Activated naive CD8-positive, alpha-beta T cell treated with anti-CD3 and anti-CD28 coated beads, Interleukin-2, amount 50 U/mL, for 24 hours (primary cell): ENCODE measurements around the gene EXOC6.
A peak's percentile ranks its signal among the peaks of the same experiment; 100 is the strongest.

Experiments
- ATAC-seq: fragments of 150-1000 bp; cut with Tn5 transposase; one replicate; pipeline ENCODE4 v1.10.0; 2021
- DNase-seq: peaks from one replicate; pipeline ENCODE4 v3.0.0; 2021
- H3K27ac Mint-ChIP-seq: one replicate; pipeline ENCODE4 v1.8.0; 2021; ENCODE audit warnings: mild to moderate bottlenecking, mixed read lengths
- H3K27me3 Mint-ChIP-seq: one replicate; pipeline ENCODE4 v1.8.0; 2021; ENCODE audit warnings: mixed read lengths
- H3K36me3 Mint-ChIP-seq: one replicate; pipeline ENCODE4 v1.8.0; 2021; ENCODE audit warnings: low read depth, mixed read lengths
- H3K4me1 Mint-ChIP-seq: one replicate; pipeline ENCODE4 v1.8.0; 2021; ENCODE audit warnings: mixed read lengths
- H3K4me3 Mint-ChIP-seq: one replicate; pipeline ENCODE4 v1.8.0; 2021; ENCODE audit warnings: mild to moderate bottlenecking, moderate library complexity, mixed read lengths
- H3K9me3 Mint-ChIP-seq: one replicate; pipeline ENCODE4 v1.8.0; 2021; ENCODE audit warnings: mixed read lengths

Gene EXOC6

DNA sequence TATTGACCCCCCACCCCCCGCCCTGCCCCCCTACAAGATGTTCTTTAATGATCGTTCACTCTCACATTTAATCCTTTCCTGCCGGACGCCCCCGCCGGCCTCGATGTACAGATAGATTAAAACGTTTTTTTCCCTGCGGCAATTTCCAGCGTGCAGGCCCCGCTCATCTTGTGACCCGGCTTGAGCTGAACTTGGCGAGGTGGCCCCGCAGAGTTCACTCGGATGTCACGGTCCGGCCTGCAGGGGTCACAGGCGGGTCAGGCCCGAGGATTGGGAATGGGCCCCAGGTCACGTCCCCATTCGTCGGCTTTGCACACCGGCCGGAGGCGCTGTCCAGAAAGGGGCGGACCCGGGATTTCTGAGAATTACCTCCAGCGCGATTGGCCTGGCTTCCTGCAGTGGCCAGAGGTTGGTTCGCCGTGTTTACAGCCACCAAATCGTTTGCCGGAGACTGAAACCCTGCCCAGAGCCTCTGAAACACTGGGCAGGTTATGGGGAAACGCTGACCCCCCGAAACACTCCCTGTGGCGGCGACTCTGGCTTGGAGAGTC lies 223.4 kb downstream of the EXOC6 start:
- ATAC-seq = no peak
- Mint-ChIP-seq H3K4me3 (peak overlapping the region; percentile 45), H3K27ac (no peak overlapping the region)

DNA sequence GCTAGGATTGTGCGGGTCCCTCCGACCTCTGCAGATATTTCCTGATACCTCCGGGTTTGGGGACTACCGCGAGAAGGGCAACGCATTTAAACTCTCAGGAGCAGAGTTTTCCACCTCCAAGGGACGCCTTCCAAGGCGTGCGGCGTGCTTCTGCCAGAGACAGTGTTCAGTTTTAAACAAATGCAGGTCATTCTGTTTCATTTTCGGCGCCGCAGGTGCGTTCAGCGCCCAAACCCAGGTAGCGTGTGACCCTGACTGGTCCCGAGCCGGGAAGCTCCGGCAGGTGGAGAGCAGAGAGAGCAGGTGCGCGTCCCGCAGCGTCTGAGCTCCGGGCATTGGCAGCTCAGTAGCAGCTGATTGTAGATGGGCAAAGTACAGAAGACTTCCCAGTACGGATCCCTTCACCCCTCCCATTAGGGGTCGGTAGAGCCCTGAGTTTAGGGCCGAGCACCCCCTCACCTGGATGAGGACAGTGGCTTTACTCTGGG lies 223.9 kb downstream of the EXOC6 start:
- Mint-ChIP-seq H3K4me1 (peaks cover 34% of the 10 kb centered on the region), H3K36me3 (no peaks in the 10 kb centered on the region)
- ATAC-seq = no peak

More for the DNA sequence above, 223.4 kb downstream of the EXOC6 start:
- peaks cover 89% of the 10 kb centered on the region for H3K27me3 Mint-ChIP-seq
- no peaks in the 10 kb centered on the region for H3K36me3 Mint-ChIP-seq
- peaks cover 34% of the 10 kb centered on the region for H3K4me1 Mint-ChIP-seq
- DNase-seq = no peak
- H3K9me3 Mint-ChIP-seq = no peaks in the 10 kb centered on the region

DNA sequence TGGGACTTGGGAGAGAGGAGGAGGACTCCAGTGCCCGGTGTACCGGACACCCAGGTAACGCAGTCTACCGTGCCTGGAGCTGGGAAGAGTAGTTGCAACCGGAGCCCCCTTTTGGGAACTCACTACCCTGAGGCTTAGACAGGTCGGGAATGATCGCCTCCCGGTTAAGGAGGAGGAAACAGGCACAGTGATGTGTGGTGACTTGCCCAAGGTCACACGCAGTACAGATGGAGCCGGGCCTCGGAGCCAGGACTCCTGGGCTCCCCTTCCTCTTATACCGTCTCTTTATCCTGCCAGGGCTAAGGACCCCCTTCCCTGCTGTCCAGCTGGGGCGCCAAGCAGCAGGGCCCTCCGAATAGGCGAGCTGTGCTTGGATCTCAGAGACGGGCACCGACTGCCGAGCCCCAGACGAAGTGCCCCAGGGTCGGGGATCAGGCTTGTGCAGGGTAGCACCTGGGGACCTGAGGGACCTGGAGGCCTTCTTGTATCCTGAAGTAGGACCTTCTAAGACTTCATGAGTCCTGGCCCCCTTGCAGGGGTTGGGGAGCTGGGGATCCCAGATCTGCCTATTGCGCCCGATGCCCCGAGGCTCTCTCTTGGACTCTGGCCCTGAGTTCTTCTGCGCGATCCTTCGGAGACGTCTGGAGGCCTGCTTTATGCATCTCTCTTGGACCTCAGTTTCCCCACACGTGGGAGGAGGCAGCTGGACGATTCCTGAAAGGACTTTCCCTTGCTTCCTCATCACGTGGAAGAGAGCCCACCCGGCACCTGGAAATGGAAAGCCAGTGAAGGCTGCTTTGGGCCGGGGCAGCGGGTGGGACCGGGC lies 224.6 kb downstream of the EXOC6 start:
- DNase-seq (no peak), ATAC-seq (no peak)
- Mint-ChIP-seq H3K9me3 (no peaks in the 10 kb centered on the region), H3K4me3 (peak overlapping the region; percentile 32), H3K36me3 (no peaks in the 10 kb centered on the region), H3K27ac (no peak overlapping the region), H3K27me3 (peaks cover 85% of the 10 kb centered on the region), H3K4me1 (peaks cover 34% of the 10 kb centered on the region)

More for the DNA sequence above, 223.9 kb downstream of the EXOC6 start:
- Mint-ChIP-seq H3K27me3 (peaks cover 87% of the 10 kb centered on the region), H3K9me3 (no peaks in the 10 kb centered on the region), H3K27ac (no peak overlapping the region), H3K4me3 (peak overlapping the region; percentile 45)
- DNase-seq = no peak

DNA sequence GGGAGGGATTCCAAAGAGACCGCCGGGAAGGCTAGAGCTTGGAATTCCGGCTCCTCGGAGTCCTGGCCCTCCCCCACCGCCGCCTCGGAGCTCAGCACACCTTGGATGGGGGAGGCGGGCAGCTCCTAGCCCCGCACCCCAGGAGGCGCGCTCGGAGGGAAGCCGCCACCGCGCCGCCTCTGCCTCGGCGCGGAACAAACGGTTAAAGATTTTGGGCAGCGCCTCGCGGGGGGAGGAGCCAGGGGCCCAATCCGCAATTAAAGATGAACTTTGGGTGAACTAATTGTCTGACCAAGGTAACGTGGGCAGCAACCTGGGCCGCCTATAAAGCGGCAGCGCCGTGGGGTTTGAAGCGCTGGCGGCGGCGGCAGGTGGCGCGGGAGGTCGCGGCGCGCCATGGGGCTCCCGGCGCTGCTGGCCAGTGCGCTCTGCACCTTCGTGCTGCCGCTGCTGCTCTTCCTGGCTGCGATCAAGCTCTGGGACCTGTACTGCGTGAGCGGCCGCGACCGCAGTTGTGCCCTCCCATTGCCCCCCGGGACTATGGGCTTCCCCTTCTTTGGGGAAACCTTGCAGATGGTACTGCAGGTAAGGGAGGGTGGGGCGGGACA lies 225.3 kb downstream of the EXOC6 start, which contains the start of gene CYP26A1:
Gene CYP26A1 (plus strand): TSS at position 355 of the 608 bp plus-strand sequence. CDS start 42 bp downstream, at position 397.
- Mint-ChIP-seq H3K27ac (no peak within 1 kb of the TSS), H3K4me1 (peaks cover 32% of the 10 kb centered on the region), H3K36me3 (no peaks in the 10 kb centered on the region), H3K4me3 (peak within 1 kb of the TSS; percentile 42), H3K27me3 (peaks cover 82% of the 10 kb centered on the region), H3K9me3 (no peaks in the 10 kb centered on the region)
- ATAC-seq (no peak), DNase-seq (no peak)

DNA sequence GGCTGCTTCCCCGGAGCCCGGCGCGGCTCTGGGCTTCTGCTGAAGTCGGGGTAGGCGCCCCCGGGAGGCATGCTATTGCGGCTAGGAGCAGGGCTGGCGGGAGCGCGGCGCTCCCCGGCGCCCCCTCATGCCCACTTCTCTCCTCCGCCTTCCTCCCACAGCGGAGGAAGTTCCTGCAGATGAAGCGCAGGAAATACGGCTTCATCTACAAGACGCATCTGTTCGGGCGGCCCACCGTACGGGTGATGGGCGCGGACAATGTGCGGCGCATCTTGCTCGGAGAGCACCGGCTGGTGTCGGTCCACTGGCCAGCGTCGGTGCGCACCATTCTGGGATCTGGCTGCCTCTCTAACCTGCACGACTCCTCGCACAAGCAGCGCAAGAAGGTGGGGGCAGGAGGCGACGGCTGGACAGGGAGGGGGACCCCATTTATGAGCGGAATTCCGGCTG lies 225.9 kb downstream of the EXOC6 start:
- H3K27ac Mint-ChIP-seq = no peak overlapping the region
- peaks cover 30% of the 10 kb centered on the region for H3K4me1 Mint-ChIP-seq
- H3K9me3 Mint-ChIP-seq = no peaks in the 10 kb centered on the region
- H3K36me3 Mint-ChIP-seq = no peaks in the 10 kb centered on the region
- peak overlapping the region; percentile 42 for H3K4me3 Mint-ChIP-seq
- DNase-seq (no peak), ATAC-seq (no peak)
- H3K27me3 Mint-ChIP-seq = peaks cover 77% of the 10 kb centered on the region

DNA sequence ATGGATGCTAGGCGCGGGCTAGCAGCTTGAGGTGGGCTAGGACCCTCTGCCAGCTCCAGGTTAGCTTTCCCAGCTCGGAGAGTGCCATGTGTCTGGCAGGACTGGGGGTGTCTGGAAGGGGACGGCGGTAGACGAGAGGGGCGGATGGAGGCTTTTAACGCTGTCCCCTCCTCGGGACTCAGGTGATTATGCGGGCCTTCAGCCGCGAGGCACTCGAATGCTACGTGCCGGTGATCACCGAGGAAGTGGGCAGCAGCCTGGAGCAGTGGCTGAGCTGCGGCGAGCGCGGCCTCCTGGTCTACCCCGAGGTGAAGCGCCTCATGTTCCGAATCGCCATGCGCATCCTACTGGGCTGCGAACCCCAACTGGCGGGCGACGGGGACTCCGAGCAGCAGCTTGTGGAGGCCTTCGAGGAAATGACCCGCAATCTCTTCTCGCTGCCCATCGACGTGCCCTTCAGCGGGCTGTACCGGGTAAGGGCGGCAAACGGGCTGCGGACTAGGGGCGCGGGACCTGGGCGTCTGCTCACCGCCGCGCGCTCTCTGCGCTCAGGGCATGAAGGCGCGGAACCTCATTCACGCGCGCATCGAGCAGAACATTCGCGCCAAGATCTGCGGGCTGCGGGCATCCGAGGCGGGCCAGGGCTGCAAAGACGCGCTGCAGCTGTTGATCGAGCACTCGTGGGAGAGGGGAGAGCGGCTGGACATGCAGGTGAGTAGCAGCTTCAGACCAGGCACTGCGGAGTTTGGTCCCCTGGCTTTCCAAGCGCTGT lies 226.5 kb downstream of the EXOC6 start:
- no peaks in the 10 kb centered on the region for H3K9me3 Mint-ChIP-seq
- no peaks in the 10 kb centered on the region for H3K36me3 Mint-ChIP-seq
- H3K27me3 Mint-ChIP-seq = peaks cover 78% of the 10 kb centered on the region
- no peak overlapping the region for H3K4me3 Mint-ChIP-seq
- DNase-seq = no peak
- ATAC-seq = no peak
- peaks cover 30% of the 10 kb centered on the region for H3K4me1 Mint-ChIP-seq
- no peak overlapping the region for H3K27ac Mint-ChIP-seq

DNA sequence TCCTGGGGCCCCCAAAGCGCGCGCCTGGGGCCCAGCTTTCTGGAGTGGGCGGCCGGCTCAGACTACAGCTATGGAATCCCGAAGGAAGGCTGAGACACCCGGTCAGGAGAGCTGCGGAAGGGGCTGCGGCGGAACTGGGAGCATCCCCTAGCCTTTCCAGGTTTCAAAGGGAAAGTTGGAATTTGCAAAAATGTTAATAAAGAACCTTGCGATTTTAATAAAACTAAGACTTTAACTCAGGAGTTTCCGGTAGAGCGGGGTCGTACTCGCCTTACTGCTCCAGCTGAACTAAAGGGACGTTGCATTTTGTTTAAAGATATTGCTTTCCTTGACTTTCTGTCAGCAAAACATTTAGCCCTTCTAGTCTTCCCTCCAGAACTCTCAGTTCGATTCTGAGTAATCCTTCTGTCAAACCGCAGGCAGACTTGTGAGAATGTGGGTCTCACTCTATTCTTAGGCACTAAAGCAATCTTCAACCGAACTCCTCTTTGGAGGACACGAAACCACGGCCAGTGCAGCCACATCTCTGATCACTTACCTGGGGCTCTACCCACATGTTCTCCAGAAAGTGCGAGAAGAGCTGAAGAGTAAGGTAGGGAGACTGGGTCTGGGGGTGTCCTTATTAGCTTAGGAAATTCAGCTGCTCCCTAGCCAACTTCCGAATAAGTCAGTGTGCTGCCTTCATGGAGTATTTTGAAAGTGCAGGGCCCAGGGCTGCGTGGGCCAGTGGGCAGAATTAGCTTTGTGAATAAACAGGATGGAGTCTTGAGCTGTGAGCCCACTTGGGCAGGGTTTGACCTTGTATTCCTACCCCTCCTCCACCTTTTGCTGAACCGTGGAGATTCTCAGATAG lies 227.3 kb downstream of the EXOC6 start:
- Mint-ChIP-seq H3K9me3 (no peaks in the 10 kb centered on the region), H3K27ac (no peak overlapping the region), H3K4me3 (no peak overlapping the region), H3K27me3 (peaks cover 74% of the 10 kb centered on the region), H3K4me1 (peaks cover 32% of the 10 kb centered on the region), H3K36me3 (no peaks in the 10 kb centered on the region)
- peak; percentile 31 for ATAC-seq
- DNase-seq = no peak

DNA sequence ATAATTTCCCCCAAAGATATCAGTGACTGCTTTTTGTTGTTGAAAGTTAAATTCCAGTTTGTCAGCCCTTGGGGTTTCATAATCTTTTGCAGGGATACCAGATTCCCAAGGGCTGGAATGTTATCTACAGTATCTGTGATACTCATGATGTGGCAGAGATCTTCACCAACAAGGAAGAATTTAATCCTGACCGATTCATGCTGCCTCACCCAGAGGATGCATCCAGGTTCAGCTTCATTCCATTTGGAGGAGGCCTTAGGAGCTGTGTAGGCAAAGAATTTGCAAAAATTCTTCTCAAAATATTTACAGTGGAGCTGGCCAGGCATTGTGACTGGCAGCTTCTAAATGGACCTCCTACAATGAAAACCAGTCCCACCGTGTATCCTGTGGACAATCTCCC lies 228.6 kb downstream of the EXOC6 start:
- Mint-ChIP-seq H3K27me3 (peaks cover 73% of the 10 kb centered on the region), H3K4me3 (no peak overlapping the region)

DNA sequence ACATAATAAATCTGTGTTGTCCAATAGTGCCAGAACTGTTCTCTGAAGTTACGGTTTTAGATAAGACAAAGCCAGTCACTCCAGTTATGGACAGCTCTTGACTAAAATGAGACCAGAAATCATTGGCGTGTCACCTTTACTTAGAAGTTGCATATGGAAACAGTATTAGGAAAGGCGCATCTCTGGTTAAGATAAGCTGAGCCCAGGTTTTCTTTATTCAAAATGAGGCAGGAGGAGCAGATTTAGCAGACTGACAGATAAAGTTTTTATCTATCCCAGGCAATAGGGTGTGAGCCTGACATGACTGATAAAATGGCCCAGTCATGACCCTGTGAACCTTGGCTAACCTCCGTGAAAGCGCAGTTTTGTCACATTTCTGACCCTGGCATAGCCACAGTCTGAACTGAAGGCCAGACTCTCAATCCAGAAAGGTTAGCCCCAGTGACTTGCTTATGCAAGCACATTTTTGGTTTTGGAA lies 229.6 kb downstream of the EXOC6 start:
- Mint-ChIP-seq H3K9me3 (no peaks in the 10 kb centered on the region), H3K36me3 (no peaks in the 10 kb centered on the region), H3K27ac (no peak overlapping the region), H3K4me3 (no peak overlapping the region), H3K27me3 (peaks cover 63% of the 10 kb centered on the region), H3K4me1 (peaks cover 23% of the 10 kb centered on the region)
- ATAC-seq (no peak), DNase-seq (no peak)

More for the DNA sequence above, 228.6 kb downstream of the EXOC6 start:
- Mint-ChIP-seq H3K4me1 (peaks cover 29% of the 10 kb centered on the region), H3K27ac (no peak overlapping the region), H3K9me3 (no peaks in the 10 kb centered on the region), H3K36me3 (no peaks in the 10 kb centered on the region)
- no peak for ATAC-seq
- DNase-seq = no peak

DNA sequence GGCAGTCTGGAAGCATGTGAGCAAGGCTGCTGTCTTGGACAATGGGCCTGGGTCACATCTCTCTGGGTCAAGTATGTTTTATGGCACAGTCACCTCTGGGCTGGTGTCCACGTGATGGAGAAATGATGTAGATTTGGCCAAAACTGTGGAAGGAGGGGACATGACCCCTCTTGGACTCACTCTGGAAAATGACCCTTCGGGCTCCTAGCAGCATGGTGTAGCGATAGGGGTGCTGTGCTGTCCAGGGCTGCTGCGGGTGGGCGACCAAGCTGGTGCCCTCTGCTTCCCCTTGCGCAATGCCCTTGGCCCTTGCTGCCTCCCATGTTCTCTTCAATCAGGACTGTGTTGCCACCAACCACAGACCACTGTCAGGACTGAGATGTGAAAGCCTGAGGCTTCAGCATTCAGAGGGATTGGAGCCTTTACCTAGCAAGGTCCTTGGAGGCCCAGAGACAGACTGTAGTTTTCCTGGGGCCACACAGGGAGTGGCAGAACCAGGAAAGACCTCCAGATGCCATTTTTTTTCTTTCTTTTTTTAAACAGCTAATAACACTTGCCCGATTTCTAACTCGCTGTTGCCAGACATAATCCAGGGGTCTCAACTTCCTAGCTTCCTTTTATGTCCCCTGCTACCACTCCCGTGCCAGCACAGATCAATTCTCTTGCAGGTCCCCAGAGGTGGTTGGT lies 231.5 kb downstream of the EXOC6 start:
- ATAC-seq (no peak), DNase-seq (no peak)
- Mint-ChIP-seq H3K4me1 (peaks cover 13% of the 10 kb centered on the region), H3K27me3 (peaks cover 52% of the 10 kb centered on the region), H3K9me3 (no peaks in the 10 kb centered on the region), H3K27ac (no peak overlapping the region), H3K4me3 (no peak overlapping the region), H3K36me3 (no peaks in the 10 kb centered on the region)

DNA sequence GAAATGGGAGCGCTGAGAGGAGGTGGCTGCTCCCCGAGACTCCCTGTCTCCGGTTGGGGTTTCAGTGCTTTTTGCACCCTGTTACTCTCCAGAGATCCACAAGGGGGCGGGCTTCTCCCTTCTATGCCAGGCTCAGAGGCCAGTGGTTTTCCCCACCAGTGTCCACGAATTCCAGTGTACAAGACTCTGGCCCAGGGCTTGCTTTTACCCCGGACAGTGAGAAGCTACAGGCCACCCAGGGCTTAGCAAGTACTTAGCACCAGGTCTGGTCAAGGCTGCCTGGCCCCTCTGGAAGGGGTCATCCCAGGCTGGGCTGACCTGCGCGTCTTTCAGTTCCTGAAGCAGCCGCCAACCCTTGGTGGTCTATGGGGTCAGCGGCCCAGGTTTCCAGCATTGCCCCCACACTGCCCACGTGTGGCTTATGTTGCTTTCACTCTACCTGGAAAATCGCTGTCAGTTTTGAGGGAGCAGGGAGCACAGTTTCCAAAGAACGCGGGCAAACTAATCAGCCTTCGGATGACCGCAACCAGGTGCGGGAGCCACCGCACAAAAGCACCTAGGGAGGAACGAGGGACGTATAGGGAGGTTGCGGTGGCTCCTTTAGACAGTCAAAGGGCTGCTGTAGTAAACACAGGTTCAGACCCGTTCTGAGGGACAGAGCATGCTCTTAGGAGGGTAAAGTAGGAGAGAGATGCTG lies 232.2 kb downstream of the EXOC6 start:
- ATAC-seq (peak; percentile 68), DNase-seq (peak; percentile 62)
- H3K4me1 Mint-ChIP-seq = peaks cover 7% of the 10 kb centered on the region
- no peak overlapping the region for H3K4me3 Mint-ChIP-seq
- no peaks in the 10 kb centered on the region for H3K9me3 Mint-ChIP-seq
- H3K27me3 Mint-ChIP-seq = peaks cover 45% of the 10 kb centered on the region
- no peak overlapping the region for H3K27ac Mint-ChIP-seq
- no peaks in the 10 kb centered on the region for H3K36me3 Mint-ChIP-seq

DNA sequence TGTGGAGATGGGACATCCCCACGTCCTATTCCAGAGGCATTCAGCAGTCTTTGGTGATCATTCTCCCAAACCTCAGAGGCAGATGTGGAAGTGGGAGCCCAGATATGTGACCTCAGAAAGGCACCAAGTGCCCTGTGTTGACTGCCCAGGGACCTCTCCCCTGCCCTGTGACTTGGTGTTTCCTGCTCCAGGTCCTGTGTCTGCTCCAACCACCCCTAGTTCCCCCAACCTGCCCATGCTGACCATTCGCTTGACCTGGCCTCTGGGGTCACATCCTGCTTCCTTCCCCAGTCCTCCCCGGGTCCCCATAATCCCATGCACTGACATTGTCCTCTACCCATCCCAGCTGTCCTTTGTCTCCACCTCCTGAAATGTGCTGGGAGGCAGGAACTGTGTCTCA lies 233.0 kb downstream of the EXOC6 start:
- H3K4me1 Mint-ChIP-seq = peaks cover 2% of the 10 kb centered on the region
- no peak overlapping the region for H3K27ac Mint-ChIP-seq
- no peaks in the 10 kb centered on the region for H3K9me3 Mint-ChIP-seq
- H3K36me3 Mint-ChIP-seq = no peaks in the 10 kb centered on the region
- no peak overlapping the region for H3K4me3 Mint-ChIP-seq
- ATAC-seq (no peak), DNase-seq (no peak)
- peaks cover 37% of the 10 kb centered on the region for H3K27me3 Mint-ChIP-seq
